ENCODE results near the gene TENM4. TPM values are rescaled to one million over a fixed set of nuclear protein-coding genes. Genes with fewer than 3 reads are reported as not detected.

Gene TENM4
- total RNA-seq, 1 experiment from 2014 or later = 22.6 TPM

GRCh38 chr11:79055856-79056631 is 384.8 kb downstream of the TENM4 start:
- peak; percentile 76 for DNase-seq (ENCODE audit: low read depth)

- DNase-seq (ENCODE audit: low read depth) = peak; percentile 83
Measured at GRCh38 chr11:79054636-79055035, 386.2 kb downstream of the TENM4 start.

GRCh38 chr11:79052544-79052943 is 388.3 kb downstream of the TENM4 start:
- no peak for DNase-seq (ENCODE audit: low read depth)

GRCh38 chr11:79050786-79051185 is 390.0 kb downstream of the TENM4 start:
- DNase-seq (ENCODE audit: low read depth) = no peak

- no peak for DNase-seq (ENCODE audit: low read depth)
Measured at GRCh38 chr11:79049741-79050179, 391.1 kb downstream of the TENM4 start.

GRCh38 chr11:79047980-79048379 is 392.9 kb downstream of the TENM4 start:
- DNase-seq (ENCODE audit: low read depth) = no peak

GRCh38 chr11:79047321-79047720 is 393.5 kb downstream of the TENM4 start:
- no peak for DNase-seq (ENCODE audit: low read depth)

- no peak for DNase-seq (ENCODE audit: low read depth)
Measured at GRCh38 chr11:79046366-79046765, 394.5 kb downstream of the TENM4 start.

GRCh38 chr11:79045800-79046304 is 395.0 kb downstream of the TENM4 start:
- DNase-seq (ENCODE audit: low read depth) = no peak

GRCh38 chr11:79045018-79045799 is 395.6 kb downstream of the TENM4 start:
- no peak for DNase-seq (ENCODE audit: low read depth)

GRCh38 chr11:79044201-79044600 is 396.6 kb downstream of the TENM4 start:
- no peak for DNase-seq (ENCODE audit: low read depth)

- DNase-seq (ENCODE audit: low read depth) = no peak
Measured at GRCh38 chr11:79043726-79044125, 397.1 kb downstream of the TENM4 start.

- DNase-seq (ENCODE audit: low read depth) = no peak
Measured at GRCh38 chr11:79042824-79043223, 398.0 kb downstream of the TENM4 start.

GRCh38 chr11:79040348-79040747 is 400.5 kb downstream of the TENM4 start:
- peak; percentile 29 for DNase-seq (ENCODE audit: low read depth)

- no peak for DNase-seq (ENCODE audit: low read depth)
Measured at GRCh38 chr11:79039122-79039521, 401.7 kb downstream of the TENM4 start.

GRCh38 chr11:79035881-79036280 is 404.9 kb downstream of the TENM4 start:
- DNase-seq (ENCODE audit: low read depth) = no peak

- no peak for DNase-seq (ENCODE audit: low read depth)
Measured at GRCh38 chr11:79033833-79034232, 407.0 kb downstream of the TENM4 start.

- no peak for DNase-seq (ENCODE audit: low read depth)
Measured at GRCh38 chr11:79030448-79030847, 410.4 kb downstream of the TENM4 start.

GRCh38 chr11:79028225-79028624 is 412.6 kb downstream of the TENM4 start:
- no peak for DNase-seq (ENCODE audit: low read depth)

GRCh38 chr11:79026803-79027445 is 413.9 kb downstream of the TENM4 start:
- peak; percentile 78 for DNase-seq (ENCODE audit: low read depth)

GRCh38 chr11:79025622-79026021 is 415.2 kb downstream of the TENM4 start:
- no peak for DNase-seq (ENCODE audit: low read depth)

GRCh38 chr11:79025097-79025496 is 415.7 kb downstream of the TENM4 start:
- no peak for DNase-seq (ENCODE audit: low read depth)

Data from M059J (cell line).